Lower leg skin (tissue), 4 donors: ENCODE data around the gene ING4. TPM values are rescaled to one million over a fixed set of nuclear protein-coding genes. Genes with fewer than 3 reads are reported as not detected.

ENCODE experiments used
- DNase-seq, 2 donors: peaks; one replicate each; pipeline ENCODE4 v3.0.0-alpha.2; 2019; ENCODE audit warnings: low spot score in 2 of 2
- H3K4me3 ChIP-seq: fragments of 200-600 bp; sonication (generic); 2 replicates; pipeline ENCODE4 v1.5.1; 2017; ENCODE audit warnings: mild to moderate bottlenecking, low read depth; ENCODE audit not compliant: poor library complexity, severe bottlenecking
- POLR2A ChIP-seq, 2 donors: fragments of 450-650 bp; IDR thresholded peaks; one replicate each; pipeline ENCODE4 v1.6.1; 2016 to 2017; ENCODE audit warnings: antibody characterized with exemption in 2 of 2, mild to moderate bottlenecking in 1 of 2, moderate library complexity in 1 of 2
- WGBS, 2 donors: methylation state at CpG; one replicate each; pipeline ENCODE4 v1.1.5; 2018; 5-methylcytosine and 5-hydroxymethylcytosine counted together
- intact Hi-C: fragments of 100-400 bp; cut with DNase I; formaldehyde crosslinking; loops from one replicate; pipeline ENCODE4 v1.15.0; 2023; ENCODE audit warnings: low total_unique reads
- total RNA-seq, 4 donors: library from RNA; depleted of rRNA; stranded (reverse); fragments of >200 nt; gene quantifications; one replicate each; pipeline ENCODE4 v1.1.0, GENCODE V29; 2016
- TF ChIP-seq, protein P1 (sequence below), 3 donors: fragments of 450-650 bp; IDR thresholded peaks; one replicate each; pipeline ENCODE4 v1.5.1; 2016; ENCODE audit warnings: antibody characterized with exemption in 3 of 3, mild to moderate bottlenecking in 3 of 3, moderate library complexity in 2 of 3

Gene ING4
- total RNA-seq, 4 donors from 2014 or later, result 40.8 to 63.6 (median 56.0) TPM

DNA sequence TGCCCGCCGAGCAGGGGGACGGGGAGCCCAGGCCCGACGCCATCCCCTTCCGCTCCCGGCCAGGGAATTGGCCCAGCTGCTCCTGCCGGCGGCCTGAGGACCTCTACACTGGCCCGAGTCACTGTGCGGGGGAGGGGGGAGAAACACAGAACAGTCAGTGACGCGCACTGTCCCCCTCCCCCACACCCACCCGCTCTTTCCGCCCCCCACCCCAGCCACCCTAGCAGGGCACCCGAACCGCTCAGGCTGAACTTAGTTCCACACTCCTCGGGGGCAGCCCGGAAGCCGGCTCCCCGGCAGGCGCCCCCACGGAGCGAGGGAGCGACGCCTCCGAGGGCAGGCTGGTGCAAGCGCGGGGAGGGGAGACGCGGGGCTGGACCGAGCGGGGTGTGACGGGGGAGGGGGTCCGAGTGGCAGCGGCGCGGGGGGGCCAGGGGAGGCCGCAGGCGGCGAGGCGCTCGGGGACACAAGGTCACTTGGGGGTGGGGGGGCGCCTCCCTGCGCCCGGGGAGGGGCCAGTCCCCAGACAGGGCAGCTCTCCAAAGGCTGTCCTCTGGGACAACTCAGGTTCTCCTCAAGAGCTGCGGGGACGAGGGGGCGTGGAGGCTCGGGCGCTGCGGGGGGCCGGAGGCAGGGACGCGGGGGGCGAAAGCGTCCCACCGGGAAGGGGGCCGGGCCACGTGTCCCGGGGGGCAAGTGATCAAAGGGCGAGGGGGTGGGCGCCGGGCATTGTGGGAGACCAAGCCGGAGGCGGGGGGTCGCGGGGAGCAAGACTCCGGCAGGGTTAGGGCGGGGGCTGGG is 56.4 kb downstream of the ING4 start:
- intact Hi-C loops, result no loop called here
- WGBS, 2 donors, result 0 to 1% methylated on average over 27 to 30 of the region's 70 CpGs
- TF ChIP-seq, protein P1, sequence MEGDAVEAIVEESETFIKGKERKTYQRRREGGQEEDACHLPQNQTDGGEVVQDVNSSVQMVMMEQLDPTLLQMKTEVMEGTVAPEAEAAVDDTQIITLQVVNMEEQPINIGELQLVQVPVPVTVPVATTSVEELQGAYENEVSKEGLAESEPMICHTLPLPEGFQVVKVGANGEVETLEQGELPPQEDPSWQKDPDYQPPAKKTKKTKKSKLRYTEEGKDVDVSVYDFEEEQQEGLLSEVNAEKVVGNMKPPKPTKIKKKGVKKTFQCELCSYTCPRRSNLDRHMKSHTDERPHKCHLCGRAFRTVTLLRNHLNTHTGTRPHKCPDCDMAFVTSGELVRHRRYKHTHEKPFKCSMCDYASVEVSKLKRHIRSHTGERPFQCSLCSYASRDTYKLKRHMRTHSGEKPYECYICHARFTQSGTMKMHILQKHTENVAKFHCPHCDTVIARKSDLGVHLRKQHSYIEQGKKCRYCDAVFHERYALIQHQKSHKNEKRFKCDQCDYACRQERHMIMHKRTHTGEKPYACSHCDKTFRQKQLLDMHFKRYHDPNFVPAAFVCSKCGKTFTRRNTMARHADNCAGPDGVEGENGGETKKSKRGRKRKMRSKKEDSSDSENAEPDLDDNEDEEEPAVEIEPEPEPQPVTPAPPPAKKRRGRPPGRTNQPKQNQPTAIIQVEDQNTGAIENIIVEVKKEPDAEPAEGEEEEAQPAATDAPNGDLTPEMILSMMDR (IDR thresholded peaks at IDR 0.05), result no peak
- TF ChIP-seq POLR2A (IDR thresholded peaks at IDR 0.05), result no peak
- peak overlapping the region; percentile 86 for H3K4me3 ChIP-seq
- peak; percentile 50 to 92 for DNase-seq

DNA sequence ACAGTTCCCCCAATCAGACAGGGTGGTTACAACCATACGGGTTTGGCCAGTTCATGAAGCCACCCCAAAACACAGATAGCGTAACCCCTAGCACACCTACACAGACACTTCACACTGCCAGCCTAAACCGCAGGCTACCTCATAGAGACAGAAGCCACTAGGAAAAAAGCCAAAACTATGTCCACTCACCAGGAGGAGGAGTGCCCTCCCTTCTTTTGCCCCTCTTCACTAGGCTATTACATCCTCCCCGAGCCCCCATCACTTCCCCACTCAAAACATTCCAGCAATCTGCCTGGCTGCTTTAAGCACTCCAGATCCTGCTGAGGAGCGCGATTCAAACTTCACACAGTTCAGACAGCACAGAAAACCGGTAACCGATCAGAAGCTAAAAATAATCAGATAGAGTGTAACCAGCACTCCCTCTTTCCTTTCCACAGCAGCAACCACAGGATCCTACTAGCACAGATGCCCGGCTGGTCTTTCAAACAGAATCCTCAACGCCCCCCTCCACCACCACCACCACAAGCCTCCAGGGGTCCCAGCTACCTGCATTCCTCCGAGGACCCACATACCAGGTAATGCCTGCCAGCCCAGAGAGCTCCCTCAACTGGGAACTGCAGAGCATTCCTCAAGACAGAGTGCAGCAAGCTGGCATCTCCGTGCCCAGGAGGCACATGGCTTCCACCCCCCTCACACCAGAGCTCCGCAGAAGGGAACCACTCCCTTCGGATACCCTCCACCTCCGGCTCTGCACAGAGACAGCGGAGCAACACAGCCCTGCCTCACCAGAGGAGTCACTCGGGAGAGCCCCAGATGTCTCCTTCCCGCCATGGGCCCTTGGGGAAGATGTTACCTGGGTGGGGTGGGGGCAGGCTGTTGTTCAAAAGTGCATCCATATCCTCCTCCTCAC is 57.2 kb downstream of the ING4 start:
- intact Hi-C loops, result no loop called here
- 4% methylated on average over 17 to 18 of the region's 18 CpGs for WGBS, 2 donors
- no peak for TF ChIP-seq POLR2A (IDR thresholded peaks at IDR 0.05)
- TF ChIP-seq, protein P1 (IDR thresholded peaks at IDR 0.05), result no peak
- no peak for DNase-seq
- peak overlapping the region; percentile 86 for H3K4me3 ChIP-seq

DNA sequence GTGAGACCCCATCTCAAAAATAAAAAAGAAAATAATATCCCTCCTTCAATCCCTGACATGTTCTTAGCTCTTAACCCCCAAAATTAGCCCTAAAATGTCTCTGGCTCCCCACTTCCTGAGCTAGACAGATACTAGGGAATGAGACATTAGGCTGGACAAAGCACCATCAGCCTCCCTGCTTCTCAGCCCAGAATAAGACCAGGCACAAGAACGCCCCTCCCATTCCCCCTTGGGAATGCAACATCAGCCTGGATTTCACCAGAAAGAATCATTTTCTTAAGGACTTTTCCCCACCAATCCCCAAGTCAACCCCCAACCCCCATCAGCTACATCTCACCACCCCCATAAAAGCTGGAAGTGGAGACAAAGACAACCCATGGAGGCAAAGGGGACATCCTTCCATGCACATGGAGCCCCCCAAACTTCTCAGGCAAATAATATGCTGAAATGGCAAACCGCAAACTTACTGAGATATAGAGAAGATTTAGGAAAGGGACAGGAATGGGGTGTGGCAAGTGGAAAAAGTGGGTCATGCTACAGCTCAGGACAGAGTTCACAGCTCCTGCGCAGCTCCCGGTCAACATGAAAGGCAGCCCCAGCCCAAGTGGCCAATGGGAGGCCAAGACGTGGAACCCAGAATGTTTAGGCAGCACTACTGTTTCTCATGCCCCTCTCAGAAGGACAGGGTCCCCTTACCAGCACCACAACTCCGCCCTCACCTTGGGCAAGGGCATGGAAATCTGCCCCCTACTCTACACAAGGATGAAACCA is 58.5 kb downstream of the ING4 start:
- intact Hi-C loops, result no loop called here
- WGBS, 2 donors, result 52 to 56% methylated on average over 6 of the region's 6 CpGs
- H3K4me3 ChIP-seq, result no peak overlapping the region
- no peak for DNase-seq
- TF ChIP-seq POLR2A (IDR thresholded peaks at IDR 0.05), result no peak
- TF ChIP-seq, protein P1 (IDR thresholded peaks at IDR 0.05), result no peak

DNA sequence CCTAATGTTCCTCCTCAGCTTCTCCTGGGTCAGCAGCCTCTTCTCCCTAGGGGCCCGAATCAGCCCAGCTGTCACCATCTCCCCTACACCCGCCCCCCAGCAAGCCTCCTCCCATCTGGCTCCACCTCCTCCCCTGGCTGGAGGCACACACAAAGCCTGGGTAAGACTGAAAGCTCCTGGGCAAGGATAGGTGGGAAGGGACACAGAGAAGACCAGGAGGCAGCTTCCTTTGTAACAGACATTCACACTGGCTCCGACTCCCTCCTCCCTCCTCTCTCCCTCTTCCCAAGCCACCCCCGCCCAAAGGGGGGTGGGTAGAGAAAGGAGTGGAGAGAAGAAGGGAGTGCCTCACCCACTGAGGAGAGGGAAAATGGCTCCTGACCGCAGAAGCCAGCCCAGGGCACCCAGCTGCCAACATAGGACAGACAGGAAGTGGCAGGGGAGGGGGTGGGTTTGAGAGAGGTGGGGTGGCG is 59.8 kb downstream of the ING4 start:
- no peak overlapping the region for H3K4me3 ChIP-seq
- 6 to 9% methylated on average over 6 of the region's 6 CpGs for WGBS, 2 donors
- intact Hi-C loops, result no loop called here
- TF ChIP-seq POLR2A (IDR thresholded peaks at IDR 0.05), result no peak
- TF ChIP-seq, protein P1 (IDR thresholded peaks at IDR 0.05), result no peak
- DNase-seq, result peak; percentile 55 to 91

DNA sequence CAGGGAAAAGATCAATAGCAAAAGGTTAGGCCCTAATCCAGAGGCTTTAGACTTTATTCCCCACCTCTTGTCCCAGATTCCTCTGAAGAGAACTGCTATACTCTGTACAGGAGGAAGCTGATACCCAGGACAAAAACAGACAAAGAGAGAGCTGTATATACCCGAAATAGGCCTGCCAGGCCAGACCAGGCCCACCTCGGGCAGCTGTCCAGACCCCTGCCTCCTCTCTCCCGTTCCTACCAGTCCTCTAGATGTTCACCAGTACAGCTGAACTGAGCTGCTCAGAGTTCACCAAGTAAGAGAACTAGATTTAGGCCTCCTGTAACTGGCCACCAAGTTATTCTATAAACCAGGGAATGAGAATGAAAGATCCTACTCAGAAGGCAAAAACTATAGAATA is 60.4 kb downstream of the ING4 start:
- no peak overlapping the region for H3K4me3 ChIP-seq
- intact Hi-C loops, result no loop called here
- DNase-seq, result no peak
- no peak for TF ChIP-seq POLR2A (IDR thresholded peaks at IDR 0.05)
- 45 to 58% methylated on average over 3 of the region's 3 CpGs for WGBS, 2 donors

Other genes with a start within 250 kb of the ING4 start
- gene CD27, start 218.2 kb downstream of the ING4 start, total RNA-seq, result under 1 TPM in 2 of 4 donors, not detected in 2; 0.16 to 0.89 TPM
- gene TAPBPL, start 211.1 kb downstream of the ING4 start, total RNA-seq, result 10 to 100 TPM; 11.4 to 23.8 (median 17.6) TPM
- 1 to 10 TPM; 2.1 to 6.6 (median 4.4) TPM for gene VAMP1, start 192.4 kb downstream of the ING4 start, total RNA-seq
- gene MRPL51, start 169.9 kb downstream of the ING4 start, total RNA-seq, result 10 to 100 TPM; 38.6 to 62.1 (median 58.7) TPM
- gene NCAPD2, start 169.0 kb downstream of the ING4 start, total RNA-seq, result 10 to 100 TPM; 18.5 to 25.9 (median 22.5) TPM
- 1,000 to 10,000 TPM; 1,190 to 2,139 (median 1,514) TPM for gene GAPDH, start 128.6 kb downstream of the ING4 start, total RNA-seq
- 1 to 10 TPM; 3.3 to 6.8 (median 4.6) TPM for gene IFFO1, start 107.1 kb downstream of the ING4 start, total RNA-seq
- gene NOP2, start 94.8 kb downstream of the ING4 start, total RNA-seq, result 10 to 100 TPM; 16.2 to 24.0 (median 23.4) TPM
- 100 to 1,000 TPM; 167 to 235 (median 205) TPM for gene CHD4, start 55.7 kb downstream of the ING4 start, total RNA-seq
- gene LPAR5, start 27.2 kb downstream of the ING4 start, total RNA-seq, result 10 to 100 TPM; 11.0 to 16.4 (median 12.4) TPM
- 1 to 10 TPM in 2 of 4 donors, under 1 TPM in 2; 0.42 to 8.6 (median 0.76) TPM for gene ACRBP, start 15.7 kb downstream of the ING4 start, total RNA-seq
- 10 to 100 TPM; 22.7 to 79.9 (median 33.7) TPM for gene ZNF384, start 26.3 kb upstream of the ING4 start, total RNA-seq
- not detected for gene PIANP, start 37.7 kb upstream of the ING4 start, total RNA-seq
- gene COPS7A, start 60.9 kb upstream of the ING4 start, total RNA-seq, result 10 to 100 TPM; 46.3 to 64.6 (median 56.6) TPM
- 100 to 1,000 TPM; 140 to 196 (median 175) TPM for gene MLF2, start 90.0 kb upstream of the ING4 start, total RNA-seq
- gene PTMS, start 103.2 kb upstream of the ING4 start, total RNA-seq, result 100 to 1,000 TPM in 2 of 4 donors, 10 to 100 TPM in 2; 91.6 to 131 (median 114) TPM
- gene LAG3, start 109.4 kb upstream of the ING4 start, total RNA-seq, result 1 to 10 TPM in 1 of 4 donors, under 1 TPM in 1, not detected in 2; 0.52 to 1.1 TPM
- gene CD4, start 126.4 kb upstream of the ING4 start, total RNA-seq, result 1 to 10 TPM; 2.9 to 7.0 (median 3.6) TPM
- gene GPR162, start 158.7 kb upstream of the ING4 start, total RNA-seq, result 1 to 10 TPM in 2 of 4 donors, under 1 TPM in 1, not detected in 1; 0.65 to 1.4 (median 1.3) TPM
- 10 to 100 TPM in 2 of 4 donors, 1 to 10 TPM in 2; 8.8 to 18.2 (median 11.8) TPM for gene P3H3, start 165.3 kb upstream of the ING4 start, total RNA-seq
- gene GNB3, start 177.8 kb upstream of the ING4 start, total RNA-seq, result 1 to 10 TPM in 1 of 4 donors, under 1 TPM in 2, not detected in 1; 0.17 to 1.2 (median 0.52) TPM
- 1 to 10 TPM; 2.0 to 7.1 (median 2.9) TPM for gene CDCA3, start 188.2 kb upstream of the ING4 start, total RNA-seq
- gene USP5, start 189.0 kb upstream of the ING4 start, total RNA-seq, result 10 to 100 TPM; 61.9 to 79.3 (median 72.5) TPM
- 100 to 1,000 TPM; 265 to 558 (median 432) TPM for gene TPI1, start 204.4 kb upstream of the ING4 start, total RNA-seq
- gene SPSB2, start 210.2 kb upstream of the ING4 start, total RNA-seq, result 10 to 100 TPM in 3 of 4 donors, 1 to 10 TPM in 1; 6.8 to 14.7 (median 11.5) TPM
- gene LRRC23, start 241.7 kb upstream of the ING4 start, total RNA-seq, result 10 to 100 TPM in 1 of 4 donors, 1 to 10 TPM in 3; 6.4 to 11.5 (median 8.2) TPM